ENCODE data around the gene TRIM62.

The TRIM62 gene

DNA sequence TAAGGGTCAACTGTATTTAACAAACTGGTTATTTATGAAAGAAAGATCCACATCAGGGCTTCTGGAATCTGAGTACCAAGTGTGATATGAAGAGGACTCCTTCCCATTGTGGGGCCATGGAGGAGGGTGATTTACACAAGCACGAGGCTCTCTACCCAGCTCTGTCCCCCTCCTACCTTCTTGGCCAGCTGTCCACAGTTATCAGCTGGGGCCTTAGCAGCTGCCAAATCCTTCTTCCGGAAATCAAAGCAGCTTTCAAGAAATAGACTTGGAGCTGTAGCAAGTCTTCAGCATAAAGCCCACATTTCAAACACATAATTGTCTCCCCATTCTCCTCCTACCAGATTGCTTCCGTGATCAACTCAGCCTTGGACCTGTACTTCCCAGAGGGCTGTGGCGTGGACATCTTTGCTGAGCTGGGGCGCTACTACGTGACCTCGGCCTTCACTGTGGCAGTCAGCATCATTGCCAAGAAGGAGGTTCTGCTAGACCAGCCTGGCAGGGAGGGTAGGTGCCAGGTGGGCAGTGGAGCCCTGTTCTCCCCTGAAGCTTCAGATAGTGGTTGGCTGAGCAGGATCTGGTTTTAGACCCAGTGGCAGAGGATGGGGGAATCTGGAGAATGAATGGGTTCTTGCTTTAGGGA, 85.4 kb downstream of the TRIM62 start:
- no peak for DNase-seq
